GM23338 (cell line): ENCODE results near the gene DCD. TPM values are rescaled to one million over a fixed set of nuclear protein-coding genes. Genes with fewer than 3 reads are reported as not detected.

Source experiments
- ATAC-seq: fragments of 200-7000 bp; cut with Tn5 transposase; 3 replicates; pipeline ENCODE4 v1.9.1; 2020
- DNase-seq: peaks from one replicate; pipeline ENCODE4 v3.0.0-alpha.2; 2015; ENCODE audit warnings: low spot score
- H2AFZ ChIP-seq: fragments of 200-600 bp; sonication (generic); 2 replicates; pipeline ENCODE4 v1.8.0; 2016; ENCODE audit warnings: antibody characterized with exemption, mild to moderate bottlenecking, moderate library complexity
- H3F3A ChIP-seq: fragments of 200-600 bp; sonication (generic); replicated peaks from 2 replicates; pipeline ENCODE4 v1.8.0; 2017; ENCODE audit warnings: antibody characterized with exemption, mixed run types, low read depth
- H3K27ac ChIP-seq: fragments of 200-600 bp; sonication (generic); 2 replicates; pipeline ENCODE4 v1.6.1; 2016; ENCODE audit warnings: low read depth
- H3K27me3 ChIP-seq: fragments of 200-600 bp; sonication (generic); 2 replicates; pipeline ENCODE4 v1.8.0; 2016; ENCODE audit warnings: mild to moderate bottlenecking, mixed run types, moderate library complexity; ENCODE audit not compliant: insufficient read depth
- H3K36me3 ChIP-seq: fragments of 200-600 bp; sonication (generic); 2 replicates; pipeline ENCODE4 v1.8.0; 2016; ENCODE audit warnings: mild to moderate bottlenecking; ENCODE audit not compliant: insufficient read depth
- H3K4me1 ChIP-seq: fragments of 200-600 bp; sonication (generic); 2 replicates; pipeline ENCODE4 v1.8.0; 2016; ENCODE audit warnings: mild to moderate bottlenecking, moderate library complexity; ENCODE audit not compliant: insufficient read depth
- H3K4me2 ChIP-seq: fragments of 200-600 bp; sonication (generic); 2 replicates; pipeline ENCODE4 v1.7.1; 2017; ENCODE audit warnings: mixed run types
- H3K4me3 ChIP-seq: fragments of 200-600 bp; sonication (generic); 2 replicates; pipeline ENCODE4 v1.6.1; 2016; ENCODE audit warnings: mixed run types
- H3K79me2 ChIP-seq: fragments of 200-600 bp; sonication (generic); replicated peaks from 2 replicates; pipeline ENCODE4 v1.8.0; 2017; ENCODE audit warnings: mild to moderate bottlenecking; ENCODE audit not compliant: insufficient read depth
- H3K9me2 ChIP-seq: fragments of 200-600 bp; sonication (generic); 2 replicates; pipeline ENCODE4 v1.8.0; 2017; ENCODE audit not compliant: insufficient read depth
- H4K20me1 ChIP-seq: fragments of 200-600 bp; sonication (generic); replicated peaks from 2 replicates; pipeline ENCODE4 v1.8.0; 2017; ENCODE audit warnings: mild to moderate bottlenecking; ENCODE audit not compliant: insufficient read depth
- H3K27ac Mint-ChIP-seq: 2 replicates; pipeline ENCODE4 v1.8.0; 2020; ENCODE audit warnings: inconsistent platforms, mild to moderate bottlenecking, moderate library complexity, mixed read lengths
- H3K27me3 Mint-ChIP-seq: 3 replicates; pipeline ENCODE4 v1.8.0; 2022; ENCODE audit warnings: low read depth, mild to moderate bottlenecking, moderate library complexity, mixed read lengths, inconsistent platforms; ENCODE audit not compliant: insufficient read depth, poor library complexity
- H3K36me3 Mint-ChIP-seq: 3 replicates; pipeline ENCODE4 v1.8.0; 2021; ENCODE audit warnings: low read depth, mild to moderate bottlenecking, inconsistent platforms, moderate library complexity, mixed read lengths
- H3K4me1 Mint-ChIP-seq: 3 replicates; pipeline ENCODE4 v1.8.0; 2020; ENCODE audit warnings: mild to moderate bottlenecking, inconsistent platforms, mixed read lengths
- H3K4me3 Mint-ChIP-seq: 3 replicates; pipeline ENCODE4 v1.8.0; 2021; ENCODE audit warnings: moderate library complexity, mild to moderate bottlenecking, inconsistent platforms, mixed read lengths
- H3K9me3 Mint-ChIP-seq: 3 replicates; pipeline ENCODE4 v1.8.0; 2020; ENCODE audit warnings: moderate library complexity, mild to moderate bottlenecking, inconsistent platforms, mixed read lengths
- CREB1 ChIP-seq: fragments of 250-450 bp; sonication (Bioruptor Pico); IDR thresholded peaks from 2 replicates; pipeline ENCODE4 v1.5.0; 2020; ENCODE audit warnings: low read depth, mild to moderate bottlenecking, moderate library complexity
- EZH2 ChIP-seq: fragments of 200-600 bp; sonication (generic); IDR thresholded peaks from one replicate; pipeline ENCODE4 v1.8.0; 2017; ENCODE audit warnings: antibody characterized with exemption, mild to moderate bottlenecking, low read depth; ENCODE audit not compliant: unreplicated experiment
- EZH2phosphoT487 ChIP-seq: fragments of 200-600 bp; sonication (generic); IDR thresholded peaks from one replicate; pipeline ENCODE4 v1.8.1; 2018; ENCODE audit warnings: antibody characterized with exemption; ENCODE audit not compliant: unreplicated experiment
- JUNB ChIP-seq: IDR thresholded peaks from one replicate; pipeline ENCODE4 v1.6.1; 2016; ENCODE audit warnings: antibody characterized with exemption; ENCODE audit not compliant: unreplicated experiment
- NANOG ChIP-seq: IDR thresholded peaks from 2 replicates; pipeline ENCODE4 v1.6.1; 2016; ENCODE audit warnings: antibody characterized with exemption, borderline replicate concordance
- POLR2AphosphoS5 ChIP-seq: IDR thresholded peaks from 2 replicates; pipeline ENCODE4 v1.6.1; 2016; ENCODE audit warnings: antibody characterized with exemption, low read depth
- STAT1 ChIP-seq: IDR thresholded peaks from one replicate; pipeline ENCODE4 v1.6.1; 2016; ENCODE audit warnings: antibody characterized with exemption; ENCODE audit not compliant: unreplicated experiment
- ZNF114 ChIP-seq: fragments of 250-450 bp; sonication (Bioruptor Pico); IDR thresholded peaks from 2 replicates; pipeline ENCODE4 v1.5.0; 2020; ENCODE audit warnings: mild to moderate bottlenecking, moderate library complexity
- ZNF331 ChIP-seq: fragments of 250-450 bp; sonication (Bioruptor Pico); IDR thresholded peaks from 2 replicates; pipeline ENCODE4 v1.5.0; 2020; ENCODE audit warnings: low read depth, mild to moderate bottlenecking, moderate library complexity
- polyA plus RNA-seq: library from polyadenylated mRNA; unstranded; fragments of >200 nt; fragmentation: Nextera tagmentation; extraction: Ambion mirVana; gene quantifications from 2 replicates; pipeline ENCODE4 v1.2.1, GENCODE V29; 2016
- total RNA-seq: library from RNA; depleted of rRNA; stranded (reverse); fragments of >200 nt; shearing (Covaris generic); gene quantifications from 2 replicates; pipeline ENCODE4 v1.2.3, GENCODE V29; 2014
- TF ChIP-seq, protein P1 (sequence below): fragments of 250-450 bp; sonication (Bioruptor Pico); IDR thresholded peaks from 2 replicates; pipeline ENCODE4 v1.5.0; 2020; ENCODE audit warnings: mild to moderate bottlenecking, moderate library complexity
- TF ChIP-seq, protein P2 (sequence below), 2 experiments: fragments of 200-600 bp in 1 of 2; sonication (generic) in 1 of 2; conservative IDR thresholded peaks; 2 replicates each; pipeline versions ENCODE4 v1.5.1 to v1.6.1; 2016 to 2017; ENCODE audit warnings: antibody characterized with exemption in 2 of 2, low read depth in 2 of 2, mild to moderate bottlenecking in 2 of 2, moderate library complexity in 1 of 2
- TF ChIP-seq, protein P3 (sequence below): IDR thresholded peaks from one replicate; pipeline ENCODE4 v1.6.1; 2018; ENCODE audit warnings: antibody characterized with exemption; ENCODE audit not compliant: unreplicated experiment
- TF ChIP-seq, protein P4 (sequence below): IDR thresholded peaks from 2 replicates; pipeline ENCODE4 v1.6.1; 2016; ENCODE audit warnings: antibody characterized with exemption

Gene DCD
- total and polyA plus RNA-seq, 2 experiments from 2014 or later: not detected

DNA sequence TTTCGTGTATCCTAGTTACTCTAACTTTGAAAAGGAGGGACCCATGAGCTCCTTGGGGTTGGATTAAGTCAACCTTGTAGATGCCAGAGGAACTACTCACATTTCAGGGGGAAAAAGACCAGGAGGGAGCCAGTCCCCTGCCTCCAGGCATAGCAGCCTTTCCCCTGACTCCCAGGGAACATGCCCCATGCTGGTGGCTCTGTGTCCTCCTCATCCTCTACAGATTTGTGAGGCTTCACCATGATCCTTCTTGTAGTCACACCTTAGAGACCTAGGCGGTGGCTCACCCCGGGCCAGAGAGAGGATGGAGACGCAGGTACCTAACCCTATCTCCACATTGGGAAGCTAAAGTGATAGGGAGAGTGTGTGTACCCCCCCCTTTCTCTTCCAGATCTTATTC lies 43.7 kb downstream of the DCD start:
- no peaks in the 10 kb centered on the region for H4K20me1 ChIP-seq
- no peak overlapping the region for H3K27ac ChIP-seq
- no peaks in the 10 kb centered on the region for H3K4me1 ChIP-seq
- Mint-ChIP-seq H3K4me1 (peaks cover 6% of the 10 kb centered on the region; the same call in 2 of the 3 replicates), H3K27ac (no peak overlapping the region), H3K27me3 (peaks cover 2% of the 10 kb centered on the region), H3K36me3 (no peaks in the 10 kb centered on the region), H3K4me3 (no peak overlapping the region), H3K9me3 (no peaks in the 10 kb centered on the region)
- DNase-seq (no peak), ATAC-seq (no peak)
- no peak overlapping the region for H3K4me2 ChIP-seq
- no peaks in the 10 kb centered on the region for H3K79me2 ChIP-seq
- H2AFZ ChIP-seq: no peak overlapping the region
- no peak for TF ChIP-seq EZH2phosphoT487
- TF ChIP-seq ZNF114 (CRISPR knock-in tag): no peak
- TF ChIP-seq POLR2AphosphoS5: no peak
- no peak for TF ChIP-seq ZNF331 (CRISPR knock-in tag)
- TF ChIP-seq, protein P1, sequence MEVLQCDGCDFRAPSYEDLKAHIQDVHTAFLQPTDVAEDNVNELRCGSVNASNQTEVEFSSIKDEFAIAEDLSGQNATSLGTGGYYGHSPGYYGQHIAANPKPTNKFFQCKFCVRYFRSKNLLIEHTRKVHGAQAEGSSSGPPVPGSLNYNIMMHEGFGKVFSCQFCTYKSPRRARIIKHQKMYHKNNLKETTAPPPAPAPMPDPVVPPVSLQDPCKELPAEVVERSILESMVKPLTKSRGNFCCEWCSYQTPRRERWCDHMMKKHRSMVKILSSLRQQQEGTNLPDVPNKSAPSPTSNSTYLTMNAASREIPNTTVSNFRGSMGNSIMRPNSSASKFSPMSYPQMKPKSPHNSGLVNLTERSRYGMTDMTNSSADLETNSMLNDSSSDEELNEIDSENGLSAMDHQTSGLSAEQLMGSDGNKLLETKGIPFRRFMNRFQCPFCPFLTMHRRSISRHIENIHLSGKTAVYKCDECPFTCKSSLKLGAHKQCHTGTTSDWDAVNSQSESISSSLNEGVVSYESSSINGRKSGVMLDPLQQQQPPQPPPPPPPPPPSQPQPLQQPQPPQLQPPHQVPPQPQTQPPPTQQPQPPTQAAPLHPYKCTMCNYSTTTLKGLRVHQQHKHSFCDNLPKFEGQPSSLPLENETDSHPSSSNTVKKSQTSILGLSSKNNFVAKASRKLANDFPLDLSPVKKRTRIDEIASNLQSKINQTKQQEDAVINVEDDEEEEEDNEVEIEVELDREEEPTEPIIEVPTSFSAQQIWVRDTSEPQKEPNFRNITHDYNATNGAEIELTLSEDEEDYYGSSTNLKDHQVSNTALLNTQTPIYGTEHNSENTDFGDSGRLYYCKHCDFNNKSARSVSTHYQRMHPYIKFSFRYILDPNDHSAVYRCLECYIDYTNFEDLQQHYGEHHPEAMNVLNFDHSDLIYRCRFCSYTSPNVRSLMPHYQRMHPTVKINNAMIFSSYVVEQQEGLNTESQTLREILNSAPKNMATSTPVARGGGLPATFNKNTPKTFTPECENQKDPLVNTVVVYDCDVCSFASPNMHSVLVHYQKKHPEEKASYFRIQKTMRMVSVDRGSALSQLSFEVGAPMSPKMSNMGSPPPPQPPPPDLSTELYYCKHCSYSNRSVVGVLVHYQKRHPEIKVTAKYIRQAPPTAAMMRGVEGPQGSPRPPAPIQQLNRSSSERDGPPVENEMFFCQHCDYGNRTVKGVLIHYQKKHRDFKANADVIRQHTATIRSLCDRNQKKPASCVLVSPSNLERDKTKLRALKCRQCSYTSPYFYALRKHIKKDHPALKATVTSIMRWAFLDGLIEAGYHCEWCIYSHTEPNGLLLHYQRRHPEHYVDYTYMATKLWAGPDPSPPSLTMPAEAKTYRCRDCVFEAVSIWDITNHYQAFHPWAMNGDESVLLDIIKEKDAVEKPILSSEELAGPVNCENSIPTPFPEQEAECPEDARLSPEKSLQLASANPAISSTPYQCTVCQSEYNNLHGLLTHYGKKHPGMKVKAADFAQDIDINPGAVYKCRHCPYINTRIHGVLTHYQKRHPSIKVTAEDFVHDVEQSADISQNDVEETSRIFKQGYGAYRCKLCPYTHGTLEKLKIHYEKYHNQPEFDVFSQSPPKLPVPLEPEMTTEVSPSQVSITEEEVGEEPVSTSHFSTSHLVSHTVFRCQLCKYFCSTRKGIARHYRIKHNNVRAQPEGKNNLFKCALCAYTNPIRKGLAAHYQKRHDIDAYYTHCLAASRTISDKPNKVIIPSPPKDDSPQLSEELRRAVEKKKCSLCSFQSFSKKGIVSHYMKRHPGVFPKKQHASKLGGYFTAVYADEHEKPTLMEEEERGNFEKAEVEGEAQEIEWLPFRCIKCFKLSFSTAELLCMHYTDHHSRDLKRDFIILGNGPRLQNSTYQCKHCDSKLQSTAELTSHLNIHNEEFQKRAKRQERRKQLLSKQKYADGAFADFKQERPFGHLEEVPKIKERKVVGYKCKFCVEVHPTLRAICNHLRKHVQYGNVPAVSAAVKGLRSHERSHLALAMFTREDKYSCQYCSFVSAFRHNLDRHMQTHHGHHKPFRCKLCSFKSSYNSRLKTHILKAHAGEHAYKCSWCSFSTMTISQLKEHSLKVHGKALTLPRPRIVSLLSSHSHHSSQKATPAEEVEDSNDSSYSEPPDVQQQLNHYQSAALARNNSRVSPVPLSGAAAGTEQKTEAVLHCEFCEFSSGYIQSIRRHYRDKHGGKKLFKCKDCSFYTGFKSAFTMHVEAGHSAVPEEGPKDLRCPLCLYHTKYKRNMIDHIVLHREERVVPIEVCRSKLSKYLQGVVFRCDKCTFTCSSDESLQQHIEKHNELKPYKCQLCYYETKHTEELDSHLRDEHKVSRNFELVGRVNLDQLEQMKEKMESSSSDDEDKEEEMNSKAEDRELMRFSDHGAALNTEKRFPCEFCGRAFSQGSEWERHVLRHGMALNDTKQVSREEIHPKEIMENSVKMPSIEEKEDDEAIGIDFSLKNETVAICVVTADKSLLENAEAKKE: no peak
- TF ChIP-seq, protein P2, sequence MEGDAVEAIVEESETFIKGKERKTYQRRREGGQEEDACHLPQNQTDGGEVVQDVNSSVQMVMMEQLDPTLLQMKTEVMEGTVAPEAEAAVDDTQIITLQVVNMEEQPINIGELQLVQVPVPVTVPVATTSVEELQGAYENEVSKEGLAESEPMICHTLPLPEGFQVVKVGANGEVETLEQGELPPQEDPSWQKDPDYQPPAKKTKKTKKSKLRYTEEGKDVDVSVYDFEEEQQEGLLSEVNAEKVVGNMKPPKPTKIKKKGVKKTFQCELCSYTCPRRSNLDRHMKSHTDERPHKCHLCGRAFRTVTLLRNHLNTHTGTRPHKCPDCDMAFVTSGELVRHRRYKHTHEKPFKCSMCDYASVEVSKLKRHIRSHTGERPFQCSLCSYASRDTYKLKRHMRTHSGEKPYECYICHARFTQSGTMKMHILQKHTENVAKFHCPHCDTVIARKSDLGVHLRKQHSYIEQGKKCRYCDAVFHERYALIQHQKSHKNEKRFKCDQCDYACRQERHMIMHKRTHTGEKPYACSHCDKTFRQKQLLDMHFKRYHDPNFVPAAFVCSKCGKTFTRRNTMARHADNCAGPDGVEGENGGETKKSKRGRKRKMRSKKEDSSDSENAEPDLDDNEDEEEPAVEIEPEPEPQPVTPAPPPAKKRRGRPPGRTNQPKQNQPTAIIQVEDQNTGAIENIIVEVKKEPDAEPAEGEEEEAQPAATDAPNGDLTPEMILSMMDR (conservative IDR thresholded peaks at IDR 0.05; ENCODE audit: low read depth in 2 of 2): no peak
- TF ChIP-seq CREB1: no peak
- TF ChIP-seq, protein P3, sequence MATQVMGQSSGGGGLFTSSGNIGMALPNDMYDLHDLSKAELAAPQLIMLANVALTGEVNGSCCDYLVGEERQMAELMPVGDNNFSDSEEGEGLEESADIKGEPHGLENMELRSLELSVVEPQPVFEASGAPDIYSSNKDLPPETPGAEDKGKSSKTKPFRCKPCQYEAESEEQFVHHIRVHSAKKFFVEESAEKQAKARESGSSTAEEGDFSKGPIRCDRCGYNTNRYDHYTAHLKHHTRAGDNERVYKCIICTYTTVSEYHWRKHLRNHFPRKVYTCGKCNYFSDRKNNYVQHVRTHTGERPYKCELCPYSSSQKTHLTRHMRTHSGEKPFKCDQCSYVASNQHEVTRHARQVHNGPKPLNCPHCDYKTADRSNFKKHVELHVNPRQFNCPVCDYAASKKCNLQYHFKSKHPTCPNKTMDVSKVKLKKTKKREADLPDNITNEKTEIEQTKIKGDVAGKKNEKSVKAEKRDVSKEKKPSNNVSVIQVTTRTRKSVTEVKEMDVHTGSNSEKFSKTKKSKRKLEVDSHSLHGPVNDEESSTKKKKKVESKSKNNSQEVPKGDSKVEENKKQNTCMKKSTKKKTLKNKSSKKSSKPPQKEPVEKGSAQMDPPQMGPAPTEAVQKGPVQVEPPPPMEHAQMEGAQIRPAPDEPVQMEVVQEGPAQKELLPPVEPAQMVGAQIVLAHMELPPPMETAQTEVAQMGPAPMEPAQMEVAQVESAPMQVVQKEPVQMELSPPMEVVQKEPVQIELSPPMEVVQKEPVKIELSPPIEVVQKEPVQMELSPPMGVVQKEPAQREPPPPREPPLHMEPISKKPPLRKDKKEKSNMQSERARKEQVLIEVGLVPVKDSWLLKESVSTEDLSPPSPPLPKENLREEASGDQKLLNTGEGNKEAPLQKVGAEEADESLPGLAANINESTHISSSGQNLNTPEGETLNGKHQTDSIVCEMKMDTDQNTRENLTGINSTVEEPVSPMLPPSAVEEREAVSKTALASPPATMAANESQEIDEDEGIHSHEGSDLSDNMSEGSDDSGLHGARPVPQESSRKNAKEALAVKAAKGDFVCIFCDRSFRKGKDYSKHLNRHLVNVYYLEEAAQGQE: no peak
- TF ChIP-seq, protein P4, sequence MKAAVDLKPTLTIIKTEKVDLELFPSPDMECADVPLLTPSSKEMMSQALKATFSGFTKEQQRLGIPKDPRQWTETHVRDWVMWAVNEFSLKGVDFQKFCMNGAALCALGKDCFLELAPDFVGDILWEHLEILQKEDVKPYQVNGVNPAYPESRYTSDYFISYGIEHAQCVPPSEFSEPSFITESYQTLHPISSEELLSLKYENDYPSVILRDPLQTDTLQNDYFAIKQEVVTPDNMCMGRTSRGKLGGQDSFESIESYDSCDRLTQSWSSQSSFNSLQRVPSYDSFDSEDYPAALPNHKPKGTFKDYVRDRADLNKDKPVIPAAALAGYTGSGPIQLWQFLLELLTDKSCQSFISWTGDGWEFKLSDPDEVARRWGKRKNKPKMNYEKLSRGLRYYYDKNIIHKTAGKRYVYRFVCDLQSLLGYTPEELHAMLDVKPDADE: no peak
- no peak for TF ChIP-seq NANOG
- no peak for TF ChIP-seq JUNB
- no peak for TF ChIP-seq STAT1
- no peak for TF ChIP-seq EZH2
- H3F3A ChIP-seq: no peaks in the 10 kb centered on the region
- no peak overlapping the region for H3K4me3 ChIP-seq
- no peaks in the 10 kb centered on the region for H3K36me3 ChIP-seq
- H3K27me3 ChIP-seq: peaks cover 6% of the 10 kb centered on the region; the same call in 1 of the 2 replicates
- no peaks in the 10 kb centered on the region for H3K9me2 ChIP-seq
